ENCODE measurements around the gene ERC2. TPM values are rescaled to one million over a fixed set of nuclear protein-coding genes. Genes with fewer than 3 reads are reported as not detected.

ERC2 gene
- total RNA-seq, 1 donor: 0.43 TPM

GRCh38 chr3:56192001-56192400 lies 276.3 kb downstream of the ERC2 start:
- no peak for DNase-seq (ENCODE audit: low read depth)
- no peak for TF ChIP-seq CTCF (IDR thresholded peaks at IDR 0.05; ENCODE audit: insufficient read depth, low read depth, low read length)
- no peak overlapping the region for H3K4me3 ChIP-seq (ENCODE audit: low read depth, low read length)

- no peak for DNase-seq (ENCODE audit: low read depth)
- no peak for TF ChIP-seq CTCF (IDR thresholded peaks at IDR 0.05; ENCODE audit: insufficient read depth, low read depth, low read length)
- H3K4me3 ChIP-seq (ENCODE audit: low read depth, low read length): no peak overlapping the region
These were observed 277.4 kb downstream of the ERC2 start for GRCh38 chr3:56190771-56191305.

GRCh38 chr3:56190130-56190529 lies 278.1 kb downstream of the ERC2 start:
- TF ChIP-seq CTCF (IDR thresholded peaks at IDR 0.05; ENCODE audit: insufficient read depth, low read depth, low read length): no peak
- H3K4me3 ChIP-seq (ENCODE audit: low read depth, low read length): no peak overlapping the region
- DNase-seq (ENCODE audit: low read depth): no peak

GRCh38 chr3:56189536-56189935 lies 278.7 kb downstream of the ERC2 start:
- DNase-seq (ENCODE audit: low read depth): no peak
- no peak overlapping the region for H3K4me3 ChIP-seq (ENCODE audit: low read depth, low read length)
- TF ChIP-seq CTCF (IDR thresholded peaks at IDR 0.05; ENCODE audit: insufficient read depth, low read depth, low read length): no peak

- no peak overlapping the region for H3K4me3 ChIP-seq (ENCODE audit: low read depth, low read length)
- TF ChIP-seq CTCF (IDR thresholded peaks at IDR 0.05; ENCODE audit: insufficient read depth, low read depth, low read length): no peak
- DNase-seq (ENCODE audit: low read depth): no peak
These were observed 280.1 kb downstream of the ERC2 start for GRCh38 chr3:56188201-56188600.

- no peak overlapping the region for H3K4me3 ChIP-seq (ENCODE audit: low read depth, low read length)
- TF ChIP-seq CTCF (IDR thresholded peaks at IDR 0.05; ENCODE audit: insufficient read depth, low read depth, low read length): no peak
- DNase-seq (ENCODE audit: low read depth): no peak
These were observed 281.2 kb downstream of the ERC2 start for GRCh38 chr3:56187051-56187450.

GRCh38 chr3:56185827-56186226 lies 282.4 kb downstream of the ERC2 start:
- no peak for TF ChIP-seq CTCF (IDR thresholded peaks at IDR 0.05; ENCODE audit: insufficient read depth, low read depth, low read length)
- DNase-seq (ENCODE audit: low read depth): no peak
- no peak overlapping the region for H3K4me3 ChIP-seq (ENCODE audit: low read depth, low read length)

Data from fibroblast of villous mesenchyme (primary cell).